Body of pancreas (tissue), 4 donors: ENCODE data around the gene CACNA1E. TPM values are rescaled to one million over a fixed set of nuclear protein-coding genes. Genes with fewer than 3 reads are reported as not detected.

Experiments
- ATAC-seq: fragments of 150-250 bp; one replicate; pipeline ENCODE4 v1.9.1; 2016
- DNase-seq, 4 donors: peaks; one replicate each; pipeline ENCODE4 v3.0.0-alpha.2; 2019
- H3K27ac ChIP-seq, 4 donors: fragments of 200-600 bp; sonication (generic); 1 replicate in 3 of 4; 2 replicates in 1 of 4; pipeline versions ENCODE4 v1.5.1 to v1.6.1; 2016 to 2019; ENCODE audit warnings: mild to moderate bottlenecking in 1 of 4, mixed read lengths in 1 of 4, moderate library complexity in 1 of 4
- H3K27me3 ChIP-seq, 2 donors: fragments of 200-600 bp; sonication (generic); one replicate each; pipeline ENCODE4 v1.6.0; 2016; ENCODE audit warnings: mild to moderate bottlenecking in 1 of 2
- H3K36me3 ChIP-seq, 2 donors: fragments of 200-600 bp; sonication (generic); replicated peaks in 1 of 2; 2 replicates each; pipeline ENCODE4 v1.5.1; 2016; ENCODE audit warnings: low read depth in 2 of 2; ENCODE audit not compliant: insufficient read depth in 1 of 2
- H3K4me1 ChIP-seq: fragments of 200-600 bp; sonication (generic); one replicate; pipeline ENCODE4 v1.6.0; 2016
- H3K4me3 ChIP-seq, 2 donors: fragments of 200-600 bp; sonication (generic); 1 replicate in 1 of 2; 2 replicates in 1 of 2; pipeline ENCODE4 v1.5.1; 2016 to 2019
- H3K9me3 ChIP-seq, 3 donors: fragments of 200-600 bp; sonication (generic); 1 replicate in 2 of 3; 2 replicates in 1 of 3; pipeline ENCODE4 v1.5.1; 2016
- CTCF ChIP-seq, 7 experiments: fragments of 450-650 bp in 4 of 7; fragments of 200-600 bp in 3 of 7; sonication (generic) in 3 of 7; IDR thresholded peaks; one replicate each; pipeline ENCODE4 v1.5.1; 2016 to 2019; ENCODE audit warnings: antibody characterized with exemption in 7 of 7
- POLR2A ChIP-seq, 3 donors: fragments of 450-650 bp; IDR thresholded peaks; one replicate each; pipeline ENCODE4 v1.6.1; 2016; ENCODE audit warnings: antibody characterized with exemption in 3 of 3, mild to moderate bottlenecking in 2 of 3
- WGBS, 2 donors: methylation state at CpG; one replicate each; pipeline ENCODE4 v1.1.5; 2017; 5-methylcytosine and 5-hydroxymethylcytosine counted together
- intact Hi-C: fragments of 100-400 bp; cut with DNase I; formaldehyde crosslinking; loops from one replicate; pipeline ENCODE4 v1.15.1; 2023
- total RNA-seq, 2 donors: library from RNA; depleted of rRNA; stranded (reverse); fragments of >200 nt; gene quantifications; one replicate each; pipeline ENCODE4 v1.1.0, GENCODE V29; 2016

Gene CACNA1E
- total RNA-seq, 2 donors from 2014 or later: 1.0 TPM; not detected in 1

GRCh38 chr1:181496759-181497158, 13.4 kb downstream of the CACNA1E start:
- intact Hi-C loops: no loop called here
- Histone ChIP-seq H3K27me3 (no peaks in the 10 kb centered on the region), H3K9me3 (no peaks in the 10 kb centered on the region), H3K4me1 (no peaks in the 10 kb centered on the region), H3K4me3 (no peak overlapping the region), H3K36me3 (no peaks in the 10 kb centered on the region), H3K27ac (no peak overlapping the region)
- DNase-seq (no peak), ATAC-seq (no peak)
- no peak for TF ChIP-seq POLR2A (IDR thresholded peaks at IDR 0.05)
- no peak for TF ChIP-seq CTCF (IDR thresholded peaks at IDR 0.05)
- 39 to 53% methylated on average over 1 of the region's 1 CpG for WGBS, 2 donors

GRCh38 chr1:181497870-181498269, 14.6 kb downstream of the CACNA1E start:
- Histone ChIP-seq H3K27me3 (no peaks in the 10 kb centered on the region), H3K9me3 (no peaks in the 10 kb centered on the region), H3K4me3 (no peak overlapping the region), H3K27ac (no peak overlapping the region), H3K36me3 (no peaks in the 10 kb centered on the region), H3K4me1 (no peaks in the 10 kb centered on the region)
- TF ChIP-seq CTCF (IDR thresholded peaks at IDR 0.05) (no peak), POLR2A (IDR thresholded peaks at IDR 0.05) (no peak)
- WGBS, 2 donors: 64 to 79% methylated on average over 6 of the region's 6 CpGs
- intact Hi-C loops: no loop called here
- ATAC-seq (no peak), DNase-seq (no peak)

GRCh38 chr1:181499825-181500224, 16.5 kb downstream of the CACNA1E start:
- Histone ChIP-seq H3K36me3 (no peaks in the 10 kb centered on the region), H3K4me3 (no peak overlapping the region), H3K27me3 (no peaks in the 10 kb centered on the region), H3K9me3 (no peaks in the 10 kb centered on the region), H3K27ac (no peak overlapping the region), H3K4me1 (no peaks in the 10 kb centered on the region)
- DNase-seq: no peak
- WGBS, 2 donors: 55 to 78% methylated on average over 4 of the region's 4 CpGs
- no peak for ATAC-seq
- TF ChIP-seq POLR2A (IDR thresholded peaks at IDR 0.05) (no peak), CTCF (IDR thresholded peaks at IDR 0.05) (no peak)
- intact Hi-C loops: no loop called here

- Histone ChIP-seq H3K27me3 (no peaks in the 10 kb centered on the region), H3K36me3 (no peaks in the 10 kb centered on the region), H3K27ac (no peak overlapping the region), H3K4me3 (no peak overlapping the region), H3K4me1 (no peaks in the 10 kb centered on the region), H3K9me3 (no peaks in the 10 kb centered on the region)
- no peak for DNase-seq
- intact Hi-C loops: no loop called here
- 15 to 45% methylated on average over 2 of the region's 2 CpGs for WGBS, 2 donors
- TF ChIP-seq CTCF (IDR thresholded peaks at IDR 0.05) (no peak), POLR2A (IDR thresholded peaks at IDR 0.05) (no peak)
- ATAC-seq: no peak
Measured at GRCh38 chr1:181500636-181501035, 17.3 kb downstream of the CACNA1E start.

GRCh38 chr1:181501612-181502011, 18.3 kb downstream of the CACNA1E start:
- Histone ChIP-seq H3K27me3 (no peaks in the 10 kb centered on the region), H3K36me3 (no peaks in the 10 kb centered on the region), H3K4me1 (no peaks in the 10 kb centered on the region), H3K27ac (no peak overlapping the region), H3K9me3 (no peaks in the 10 kb centered on the region), H3K4me3 (no peak overlapping the region)
- DNase-seq: no peak
- WGBS, 2 donors: 53 to 71% methylated on average over 1 of the region's 1 CpG
- ATAC-seq: no peak
- intact Hi-C loops: no loop called here
- TF ChIP-seq POLR2A (IDR thresholded peaks at IDR 0.05) (no peak), CTCF (IDR thresholded peaks at IDR 0.05) (no peak)
